ENCODE results near the gene CHURC1.

Gene CHURC1

DNA sequence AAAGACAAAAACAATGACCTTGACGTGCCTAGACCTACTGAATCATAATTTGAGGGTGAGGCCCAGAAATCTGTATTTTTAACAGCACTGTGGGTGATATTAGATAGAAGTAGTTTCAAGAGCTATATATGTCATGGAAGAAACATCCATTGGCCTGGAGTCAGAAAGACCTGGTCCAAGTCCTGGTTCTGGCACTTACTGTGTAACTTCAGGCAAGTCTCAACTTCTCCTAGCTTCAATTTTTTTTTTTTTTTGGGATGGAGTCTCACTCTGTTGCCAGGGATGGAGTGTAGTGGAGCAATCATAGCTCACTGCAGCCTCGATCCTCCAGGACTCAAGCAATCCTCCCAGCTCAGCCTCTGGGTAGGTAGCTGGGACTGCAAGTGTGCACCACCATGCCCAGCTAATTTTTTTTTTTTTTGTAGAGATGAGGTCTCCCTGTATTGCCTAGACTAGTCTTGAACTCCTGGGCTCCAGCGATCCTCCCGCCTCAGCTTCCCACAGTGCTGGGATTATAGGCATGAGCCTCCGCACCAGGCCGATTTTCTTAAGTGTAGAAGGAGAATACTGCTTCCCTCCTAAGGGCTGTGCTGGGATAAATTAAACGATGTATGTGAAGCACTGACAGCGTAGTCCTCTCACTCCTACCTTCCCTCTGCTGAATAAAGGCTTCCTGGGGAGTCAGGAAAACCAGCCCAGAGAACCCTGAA, 42.6 kb downstream of the CHURC1 start:
- DNase-seq (ENCODE audit: low spot score): no peak

DNA sequence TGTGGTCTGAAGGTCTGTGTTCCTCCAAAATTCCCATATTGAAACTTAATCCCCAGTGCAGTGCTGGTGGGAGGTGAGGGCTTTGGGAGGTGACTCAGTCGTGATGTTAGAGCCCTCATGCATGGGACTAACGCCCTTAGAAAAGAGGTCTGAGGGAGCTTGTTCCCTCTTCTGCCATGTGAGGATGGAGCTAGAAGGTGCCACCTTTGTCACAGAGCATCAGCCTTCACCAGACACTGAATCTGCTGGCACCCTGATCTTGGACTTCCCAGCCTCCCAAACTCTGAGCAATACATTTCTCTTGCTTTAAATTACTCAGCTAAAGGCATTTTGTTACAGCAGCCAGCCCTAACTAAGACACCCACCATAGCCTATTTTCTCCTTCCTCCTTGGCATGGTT, 43.9 kb downstream of the CHURC1 start:
- no peak for DNase-seq (ENCODE audit: low spot score)

DNA sequence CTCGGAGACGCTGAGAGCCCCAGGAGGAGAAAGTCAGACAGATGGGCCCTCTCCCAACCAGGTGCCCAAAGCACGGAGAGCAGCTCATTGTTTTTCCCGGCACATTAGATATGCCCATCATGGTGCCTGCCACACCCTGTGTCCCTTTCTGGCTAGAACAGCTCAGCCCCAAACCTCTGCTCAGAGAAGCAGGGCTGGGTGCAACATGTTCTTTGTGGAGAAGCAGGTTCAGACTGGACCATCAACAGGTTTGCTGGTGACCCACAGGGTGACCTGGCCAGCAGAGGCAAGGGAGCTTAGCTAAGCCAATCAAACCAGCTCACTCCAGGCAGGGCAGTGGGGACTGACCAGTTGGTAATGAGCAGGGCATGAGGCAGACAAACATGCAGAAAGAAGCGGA, 44.5 kb downstream of the CHURC1 start:
- no peak for DNase-seq (ENCODE audit: low spot score)

DNA sequence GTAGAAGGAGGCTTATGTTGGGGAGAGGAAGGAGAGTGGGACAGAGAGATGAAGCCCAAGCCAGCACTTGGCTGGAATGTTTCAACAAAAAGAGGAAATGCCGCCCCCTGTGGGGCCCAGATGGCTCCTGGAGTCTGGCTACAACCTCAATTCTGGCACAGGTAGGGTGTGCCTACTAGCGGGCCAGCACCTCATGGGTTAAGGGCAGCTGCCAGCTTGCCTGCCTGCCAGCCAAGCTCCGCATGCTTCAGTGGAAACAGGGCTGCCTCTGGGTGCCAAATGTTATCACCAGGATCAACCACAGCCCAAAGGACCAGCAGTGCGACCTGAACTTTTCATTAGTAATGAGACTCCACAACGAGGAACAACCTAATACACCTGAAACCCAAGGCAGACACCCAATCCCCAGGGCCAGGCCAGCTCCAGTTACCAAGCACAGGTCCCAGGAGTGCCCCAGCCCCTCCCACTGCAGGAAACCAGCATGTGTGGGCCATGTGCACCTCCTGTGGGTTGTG, 46.6 kb downstream of the CHURC1 start:
- no peak for DNase-seq (ENCODE audit: low spot score)

DNA sequence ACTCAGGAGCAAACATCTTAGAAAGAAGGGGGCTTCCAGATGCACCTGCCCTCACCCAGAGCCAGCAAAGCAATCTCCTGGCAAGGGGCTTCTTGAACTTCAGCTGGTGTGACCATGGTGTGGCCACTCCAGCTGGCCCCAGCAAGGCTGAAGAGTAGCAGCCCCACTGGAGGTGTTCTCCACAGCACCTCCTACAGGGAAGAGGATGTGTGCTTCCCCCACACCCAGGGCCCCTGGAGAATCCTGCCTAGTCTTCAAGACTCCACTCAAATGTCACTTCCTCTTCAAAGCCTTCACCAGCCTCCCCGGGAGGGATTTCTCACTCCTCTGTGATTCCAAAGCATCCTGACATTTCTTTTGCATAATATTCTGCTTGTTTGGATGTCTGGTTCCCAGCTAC, 49.4 kb downstream of the CHURC1 start:
- no peak for DNase-seq (ENCODE audit: low spot score)

DNA sequence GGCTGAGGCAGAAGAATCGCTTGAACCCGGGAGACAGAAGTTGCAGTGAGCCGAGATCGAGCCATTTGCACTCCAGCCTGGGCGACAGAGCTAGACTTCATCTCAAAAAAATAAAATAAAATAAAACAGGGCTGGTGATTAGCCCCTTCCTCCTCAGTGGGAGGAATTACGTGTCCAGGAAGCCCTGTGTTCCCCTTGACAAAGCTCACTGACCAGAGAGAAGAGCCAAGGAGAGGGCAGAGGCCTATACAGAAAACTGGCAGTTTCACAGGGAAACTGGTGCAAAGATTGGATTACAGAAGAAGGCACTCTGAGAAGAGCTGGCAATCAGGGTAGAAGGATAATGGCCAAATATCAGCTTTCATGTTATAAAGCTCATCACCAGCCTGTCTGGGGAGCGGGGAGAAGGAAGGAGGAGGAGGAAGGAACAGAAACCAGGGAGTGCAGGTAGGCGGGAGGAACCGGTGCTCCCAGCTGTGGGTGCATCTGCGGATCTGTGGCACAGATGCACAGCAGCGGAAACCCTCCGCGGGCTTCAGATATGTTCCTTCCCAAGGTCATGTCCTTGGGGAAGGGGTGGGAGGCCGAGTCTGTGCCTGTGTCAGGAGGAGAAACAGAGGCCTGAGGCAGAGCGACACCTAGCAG, 51.2 kb downstream of the CHURC1 start:
- DNase-seq (ENCODE audit: low spot score): no peak

DNA sequence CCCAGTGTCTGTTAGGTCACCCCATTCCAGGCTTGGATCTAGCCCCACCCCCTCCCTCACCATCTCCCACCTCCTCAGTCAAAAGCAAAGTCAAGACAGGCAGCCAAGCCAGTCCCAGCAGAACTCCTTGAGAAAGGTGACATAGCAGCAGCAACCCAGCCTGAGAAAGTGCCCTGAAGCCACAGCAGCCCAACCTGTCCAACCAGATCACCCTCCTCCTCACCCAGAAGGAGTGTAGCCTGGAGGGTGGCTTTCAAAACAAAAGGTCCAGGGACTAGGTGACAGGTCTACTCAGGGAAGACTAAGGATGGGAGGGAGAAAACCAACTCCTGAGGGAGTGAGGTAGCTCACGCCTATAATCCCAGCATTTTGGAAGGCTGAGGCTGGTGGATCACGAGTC, 52.7 kb downstream of the CHURC1 start:
- DNase-seq (ENCODE audit: low spot score): no peak

DNA sequence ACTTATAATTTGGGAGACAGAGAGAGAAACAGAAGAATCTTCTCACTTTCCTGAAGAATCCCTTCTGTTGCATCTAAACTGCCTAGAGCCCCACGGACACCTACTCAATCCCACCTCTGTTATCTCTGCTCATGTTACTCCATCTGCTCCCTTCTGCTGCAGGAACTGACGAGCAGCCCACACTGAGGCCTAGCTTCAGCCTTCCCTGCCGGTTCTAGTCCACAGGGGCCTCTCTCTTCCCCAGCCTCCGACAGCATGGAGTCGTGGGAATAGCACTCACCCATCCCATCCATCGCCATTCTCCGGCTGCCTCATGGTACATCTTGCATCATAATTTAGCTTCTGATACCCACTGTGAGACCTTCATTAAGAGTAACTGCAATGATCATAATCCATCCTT, 53.9 kb downstream of the CHURC1 start:
- no peak for DNase-seq (ENCODE audit: low spot score)

DNA sequence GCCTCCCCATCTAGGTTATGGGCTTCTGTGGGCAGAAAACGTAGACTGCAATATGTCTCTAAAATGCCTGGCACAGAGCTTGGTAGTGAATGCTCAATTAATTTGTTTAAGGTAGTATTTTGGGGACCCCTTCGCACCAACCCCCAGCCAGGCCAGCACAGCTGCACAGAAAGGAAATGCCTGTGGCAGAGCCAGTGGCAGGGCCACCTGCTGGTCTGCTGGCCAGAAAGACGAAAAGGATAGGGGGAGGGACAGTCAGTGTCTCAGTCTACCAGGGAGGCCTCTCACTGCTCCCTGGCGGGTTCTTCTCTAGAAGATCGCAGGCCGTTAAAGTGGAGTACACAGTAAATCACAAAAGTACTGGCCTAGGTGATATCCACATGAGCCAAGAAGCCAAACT, 54.4 kb downstream of the CHURC1 start:
- DNase-seq (ENCODE audit: low spot score): no peak

DNA sequence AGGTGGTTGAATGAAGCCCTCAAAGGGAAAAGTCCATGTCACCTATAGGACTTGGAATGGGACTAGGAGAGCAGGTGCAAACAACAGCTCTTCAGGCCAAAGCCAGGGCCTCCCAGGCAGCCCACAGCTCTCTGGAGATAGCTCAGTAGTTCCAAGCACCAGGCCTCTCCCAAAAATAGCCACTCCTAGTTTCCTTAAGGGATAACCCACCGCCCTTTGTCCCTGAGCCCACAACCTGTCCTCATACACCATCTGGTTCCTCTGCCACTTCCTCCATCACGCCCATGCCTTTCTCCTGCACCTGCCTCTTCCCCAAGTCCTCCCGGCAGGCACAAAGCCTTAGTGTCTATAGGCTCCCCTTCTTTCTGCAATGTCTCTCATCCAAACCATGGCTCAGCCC, 55.8 kb downstream of the CHURC1 start:
- no peak for DNase-seq (ENCODE audit: low spot score)

DNA sequence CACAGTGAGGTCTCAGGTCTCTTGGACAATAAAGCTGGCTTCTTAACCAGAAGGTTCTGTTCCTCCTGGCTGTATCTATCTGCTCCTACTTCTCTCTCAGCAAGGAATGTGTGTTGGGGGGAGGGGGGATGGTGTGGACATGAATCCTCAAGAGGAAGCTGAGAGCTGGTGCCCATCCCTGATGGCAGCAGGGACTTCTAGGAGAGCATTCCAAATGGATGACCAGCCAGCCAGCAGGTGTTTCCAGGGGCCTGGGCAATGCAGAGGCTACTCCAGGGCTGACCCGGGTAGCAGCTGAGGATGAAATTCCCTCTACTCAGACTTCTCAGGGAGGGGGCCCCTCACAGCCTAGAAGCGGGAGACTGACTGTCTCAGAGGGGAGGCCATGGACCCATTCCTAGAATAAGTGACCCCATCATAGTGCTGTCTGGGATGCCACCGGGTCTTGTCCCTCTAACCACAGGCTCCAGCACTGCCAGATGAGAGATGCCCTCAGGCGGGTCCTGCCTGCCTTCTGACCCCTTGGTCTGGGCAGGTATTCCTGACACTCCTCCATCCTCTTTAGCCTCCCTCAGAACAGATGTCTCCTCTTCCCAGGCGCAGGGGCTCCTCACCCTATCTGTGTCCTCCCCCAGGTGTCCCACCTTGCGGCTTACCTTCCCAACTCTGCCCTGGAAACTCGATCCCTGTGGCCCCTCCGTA, 56.7 kb downstream of the CHURC1 start:
- DNase-seq (ENCODE audit: low spot score): no peak

DNA sequence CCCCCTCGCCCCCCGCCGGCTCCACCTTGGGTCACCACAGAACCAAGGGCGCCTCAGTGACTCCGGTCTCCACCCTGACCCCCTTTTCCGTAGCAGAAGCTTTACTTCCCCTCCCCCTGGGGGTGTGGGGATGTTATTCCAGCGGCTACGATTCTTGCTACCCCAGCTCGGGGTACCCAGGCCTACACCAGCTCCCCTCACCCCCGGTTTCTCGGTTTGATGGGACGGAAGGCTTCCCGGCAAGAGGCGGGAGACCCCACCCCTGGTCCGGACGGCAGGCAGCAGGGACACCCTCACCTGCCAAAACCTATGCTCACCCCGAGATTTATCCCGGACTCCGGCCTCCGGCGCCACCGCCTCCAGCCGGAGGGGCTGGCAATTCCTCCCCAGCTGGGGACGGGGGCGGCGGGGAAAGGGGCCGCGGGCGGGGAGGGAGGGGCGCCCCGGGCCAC, 57.3 kb downstream of the CHURC1 start:
- no peak for DNase-seq (ENCODE audit: low spot score)

DNA sequence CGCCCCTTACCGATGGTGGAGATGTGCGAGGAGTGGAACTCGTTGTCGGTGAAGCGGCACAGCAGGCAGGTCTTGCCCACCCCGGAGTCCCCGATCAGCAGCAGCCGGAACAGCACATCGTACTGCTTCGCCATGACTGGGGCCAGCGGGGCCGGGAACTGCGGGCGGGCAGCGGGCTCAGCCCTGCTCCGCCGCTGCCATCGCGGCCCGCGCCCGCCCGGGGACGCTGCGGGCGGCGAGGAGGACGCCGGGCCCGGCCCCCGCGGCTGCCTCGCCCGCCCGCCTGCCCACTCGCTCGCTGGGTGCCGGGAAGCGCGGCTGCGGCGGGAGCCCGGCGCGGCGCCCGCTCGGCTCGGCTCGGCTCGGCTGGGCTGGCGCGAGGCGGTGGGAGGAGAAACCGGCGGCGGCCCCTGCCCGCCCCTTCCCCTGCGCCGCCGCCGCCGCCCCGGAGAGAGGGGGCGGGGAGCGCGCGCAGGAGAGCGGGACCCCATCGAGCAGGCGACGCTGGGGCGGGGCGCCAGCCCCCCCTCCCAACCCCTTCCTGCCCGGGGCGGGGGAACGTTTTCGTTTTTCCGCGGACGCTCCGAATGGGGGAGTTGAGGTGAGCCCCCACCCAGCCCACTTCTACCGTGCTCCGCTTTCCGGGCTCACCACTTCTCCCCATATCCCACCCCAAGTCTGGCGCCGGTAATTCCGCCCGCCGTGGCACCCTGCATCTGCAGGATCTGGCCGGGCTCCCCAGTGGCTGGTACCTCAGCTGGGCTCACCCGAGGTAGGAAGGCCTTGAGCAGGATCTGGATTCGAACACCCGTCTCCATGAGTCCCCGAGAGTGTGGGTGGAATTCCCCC, 57.9 kb downstream of the CHURC1 start, which contains the start of gene RAB15:
RAB15 (minus strand) TSS at position 394 of the 849 bp plus-strand sequence; CDS start at position 134, 260 bp downstream.
- no peak for DNase-seq (ENCODE audit: low spot score)

DNA sequence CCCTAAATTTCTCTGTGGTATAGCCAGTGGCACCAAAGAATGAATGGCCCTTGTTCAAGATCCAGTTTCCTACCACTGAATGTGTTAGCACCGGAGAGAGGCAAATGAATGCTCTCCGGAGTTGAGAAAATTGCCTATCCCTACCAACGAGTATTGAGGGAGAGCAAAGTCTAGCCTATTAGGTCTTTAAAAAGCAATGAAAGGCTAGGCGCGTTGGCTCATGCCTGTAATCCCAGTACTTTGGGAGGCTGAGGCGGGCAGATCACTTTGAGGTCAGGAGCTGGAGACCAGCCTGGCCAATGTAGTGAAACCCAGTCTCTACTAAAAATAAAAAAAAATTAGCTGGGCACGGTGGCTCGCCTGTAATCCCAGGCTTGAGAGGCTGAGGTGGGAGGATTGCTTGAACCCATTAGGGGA, 58.8 kb downstream of the CHURC1 start:
- no peak for DNase-seq (ENCODE audit: low spot score)

DNA sequence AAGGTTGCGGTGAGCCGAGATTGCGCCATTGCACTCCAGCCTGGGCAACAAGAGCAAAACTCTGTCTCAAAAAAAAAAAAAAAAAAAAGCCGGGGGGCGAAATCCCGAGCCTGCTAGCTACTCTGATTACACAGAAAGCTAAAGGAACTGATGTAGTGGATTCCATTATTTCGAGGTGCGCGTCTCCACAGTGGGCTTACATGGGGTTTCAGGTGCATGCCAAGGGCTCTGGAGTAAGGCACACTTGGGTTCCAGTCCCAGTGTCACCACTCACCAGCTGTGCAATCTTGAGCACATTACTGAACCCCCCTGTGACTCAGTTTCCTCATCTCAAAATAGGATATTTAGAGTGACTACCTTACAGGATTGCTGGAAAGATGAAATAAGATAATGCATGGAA, 59.6 kb downstream of the CHURC1 start:
- DNase-seq (ENCODE audit: low spot score): no peak

DNA sequence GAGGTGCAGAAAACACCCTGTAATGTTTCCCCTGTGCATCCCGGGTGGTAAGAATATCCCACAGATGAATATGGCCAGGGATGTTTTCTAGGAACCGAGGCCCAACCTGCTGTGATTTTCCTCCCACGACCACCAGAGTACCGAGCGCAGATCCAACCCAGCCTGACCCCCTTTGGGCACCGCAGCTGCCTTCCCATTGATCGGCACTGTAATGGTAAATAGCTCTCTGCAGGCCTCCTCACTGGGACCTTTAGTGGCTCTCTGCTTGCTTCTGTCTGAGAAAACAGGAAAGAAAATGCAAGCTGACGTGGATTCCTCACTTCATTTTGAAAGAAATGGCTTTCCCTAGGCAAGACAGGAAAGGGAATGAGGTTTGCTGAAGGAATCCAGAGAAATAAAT, 60.3 kb downstream of the CHURC1 start:
- no peak for DNase-seq (ENCODE audit: low spot score)

DNA sequence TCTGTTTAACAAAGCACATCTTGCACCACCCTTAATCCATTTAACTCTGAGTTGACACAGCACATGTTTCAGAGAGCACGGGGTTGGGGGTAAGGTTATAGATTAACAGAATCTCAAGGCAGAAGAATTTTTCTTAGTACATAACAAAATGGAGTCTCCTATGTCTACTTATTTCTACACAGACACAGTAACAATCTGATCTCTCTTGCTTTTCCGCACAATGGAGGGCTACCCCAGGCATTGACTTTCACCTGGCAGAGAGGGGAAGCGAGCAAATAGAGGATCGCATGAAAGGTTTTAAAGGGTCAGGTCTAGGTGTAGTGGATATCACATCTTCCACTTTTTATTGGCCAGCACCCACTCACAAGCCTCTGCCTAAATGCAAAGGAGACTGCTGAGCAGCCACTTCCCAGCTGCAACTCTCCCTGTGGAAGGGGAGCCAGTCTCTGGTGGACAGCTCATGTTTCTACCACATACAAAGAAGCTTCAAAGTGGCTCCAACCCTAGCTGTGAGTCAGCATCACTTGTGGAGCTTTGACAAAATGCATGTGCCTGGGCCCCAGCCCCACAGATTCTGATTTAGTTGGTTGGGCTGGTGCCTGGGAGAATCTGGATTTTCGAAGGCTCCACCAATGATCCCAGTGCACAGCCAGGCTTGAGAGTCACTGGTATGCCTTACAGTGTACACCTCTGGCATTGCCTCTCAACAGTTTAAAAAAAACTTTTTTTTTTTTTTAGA, 65.2 kb downstream of the CHURC1 start:
- DNase-seq (ENCODE audit: low spot score): no peak

DNA sequence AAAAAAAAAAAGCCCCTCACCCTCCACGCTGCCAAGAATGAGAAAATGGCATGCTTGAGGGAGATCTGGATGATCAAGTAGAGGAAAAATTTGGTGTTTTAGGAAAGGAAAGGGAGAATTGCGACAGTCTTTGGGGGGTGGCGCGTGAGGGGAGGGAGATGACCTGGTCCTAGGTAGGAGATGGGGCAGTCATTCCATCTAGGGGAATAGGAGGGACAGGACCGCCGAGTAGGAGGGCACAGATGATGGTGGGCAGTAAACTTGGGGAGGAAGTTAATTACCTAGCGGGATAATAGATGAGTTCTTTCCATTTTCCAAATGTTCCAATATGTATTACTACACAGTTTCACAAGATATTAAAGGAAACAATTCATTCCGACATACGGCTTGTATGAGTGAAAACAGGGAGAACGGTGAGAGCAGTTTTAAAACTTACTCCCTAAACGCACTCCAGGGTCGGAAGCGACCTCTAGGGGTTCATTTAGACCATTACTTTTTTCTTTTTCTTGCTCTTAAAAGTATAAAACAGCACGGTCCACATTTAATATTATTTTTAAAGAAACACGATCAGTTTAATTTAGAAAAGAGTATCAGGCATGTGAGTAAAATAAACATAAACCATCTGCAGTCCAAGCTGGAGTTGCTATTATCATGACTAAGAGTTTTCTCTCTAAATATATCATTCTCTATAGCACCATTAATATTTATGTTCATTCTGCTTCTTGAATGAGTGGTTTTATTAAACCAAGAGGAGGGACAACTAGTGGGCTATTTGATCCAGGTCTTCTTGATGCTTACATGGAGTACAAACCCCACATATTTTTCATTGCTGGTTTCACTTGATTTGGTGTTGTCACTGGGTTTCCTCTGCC, 69.4 kb downstream of the CHURC1 start:
- DNase-seq (ENCODE audit: low spot score): peak; percentile 75

Data from pons (tissue), 1 donor.